ENCODE data around the gene GNAI3. TPM values are rescaled to one million over a fixed set of nuclear protein-coding genes. Genes with fewer than 3 reads are reported as not detected.
A peak's percentile ranks its signal among the peaks of the same experiment; 100 is the strongest.

Gene GNAI3
- total and polyA plus RNA-seq, 2 experiments from 2014 or later = 14.9 TPM

DNA sequence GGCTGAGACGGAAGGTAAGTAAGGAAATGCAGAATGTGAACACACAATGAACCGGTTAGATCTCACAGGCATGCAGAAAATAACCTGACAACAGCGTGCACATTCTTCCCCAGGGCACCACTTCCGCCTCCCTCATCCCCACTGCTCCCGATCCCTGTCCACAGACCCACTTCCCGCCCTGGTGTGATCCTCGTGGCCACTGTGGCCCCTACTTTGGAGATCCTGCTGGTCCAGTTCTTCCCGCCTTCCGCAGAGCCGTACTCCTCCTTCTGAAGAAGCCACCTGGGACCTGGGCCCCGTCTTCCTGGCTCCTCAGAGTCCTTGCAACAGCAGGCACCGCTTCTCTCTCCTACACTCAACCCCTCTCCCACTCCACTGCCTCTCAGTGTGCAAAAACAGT is 106.1 kb downstream of the GNAI3 start:
- Histone ChIP-seq H3K27ac (no peak overlapping the region), H3K9ac (no peak overlapping the region), H4K20me1 (ENCODE audit: insufficient read depth) (no peaks in the 10 kb centered on the region), H2AFZ (no peak overlapping the region), H3K79me2 (ENCODE audit: insufficient read depth) (no peaks in the 10 kb centered on the region), H3K9me2 (ENCODE audit: insufficient read depth) (no peaks in the 10 kb centered on the region), H3K36me3 (ENCODE audit: low read depth) (no peaks in the 10 kb centered on the region), H3K27me3 (replicated peaks; ENCODE audit: insufficient read depth) (peaks cover 15% of the 10 kb centered on the region; the same call in 1 of the 2 replicates), H3K9me3 (ENCODE audit: low read depth) (no peaks in the 10 kb centered on the region), H3F3A (ENCODE audit: insufficient read depth) (peaks cover 5% of the 10 kb centered on the region; the same call in 1 of the 2 replicates), H3K4me1 (ENCODE audit: insufficient read depth) (0 out of 2 replicates have a peak, but pooled peaks cover 8% of the 10 kb centered on the region), H3K4me3 (no peak overlapping the region), H3K4me2 (ENCODE audit: unreplicated experiment) (no peak overlapping the region)
- in situ Hi-C loops (cut with MboI) = no loop called here
- no peak for TF ChIP-seq EZH2phosphoT487 (IDR thresholded peaks at IDR 0.05; ENCODE audit: insufficient read depth, low read depth)
- no peak for TF ChIP-seq EZH2 (IDR thresholded peaks at IDR 0.05; ENCODE audit: insufficient read depth, poor library complexity, severe bottlenecking)
- no peak for DNase-seq
- WGBS, 2 experiments (ENCODE audit: low coverage in 1 of 2, low lambda C conversion rate in 2 of 2, missing lambda C conversion rate in 2 of 2) = 79 to 82% methylated on average over 12 of the region's 12 CpGs

- Histone ChIP-seq H3K4me2 (ENCODE audit: unreplicated experiment) (peak within 1 kb of the TSS; percentile 96), H3K9me3 (ENCODE audit: low read depth) (no peaks in the 10 kb centered on the region), H3K4me3 (peak within 1 kb of the TSS; percentile 84), H3F3A (ENCODE audit: insufficient read depth) (no peaks in the 10 kb centered on the region), H2AFZ (peak within 1 kb of the TSS; percentile 97), H3K27ac (peak within 1 kb of the TSS; percentile 39; the same call in 1 of the 2 replicates), H3K4me1 (ENCODE audit: insufficient read depth) (0 out of 2 replicates have a peak, but pooled peaks cover 8% of the 10 kb centered on the region), H3K27me3 (replicated peaks; ENCODE audit: insufficient read depth) (peaks cover 13% of the 10 kb centered on the region; the same call in 1 of the 2 replicates), H3K36me3 (ENCODE audit: low read depth) (no peaks in the 10 kb centered on the region), H4K20me1 (ENCODE audit: insufficient read depth) (no peaks in the 10 kb centered on the region), H3K9me2 (ENCODE audit: insufficient read depth) (no peaks in the 10 kb centered on the region), H3K79me2 (ENCODE audit: insufficient read depth) (no peaks in the 10 kb centered on the region), H3K9ac (peak within 1 kb of the TSS; percentile 78)
- 2 to 3% methylated on average over 47 to 54 of the region's 54 CpGs for WGBS, 2 experiments (ENCODE audit: low coverage in 1 of 2, low lambda C conversion rate in 2 of 2, missing lambda C conversion rate in 2 of 2)
- in situ Hi-C loops (cut with MboI) = no loop called here
- TF ChIP-seq EZH2phosphoT487 (IDR thresholded peaks at IDR 0.05; ENCODE audit: insufficient read depth, low read depth) (no peak), EZH2 (IDR thresholded peaks at IDR 0.05; ENCODE audit: insufficient read depth, poor library complexity, severe bottlenecking) (no peak)
- DNase-seq = peak; percentile 91
These were observed 107.5 kb downstream of the GNAI3 start, which contains the start of gene GSTM4 for GRCh38 chr1:109655615-109656519. GSTM4 (plus strand) TSS chr1:109656099; CDS start chr1:109656390, 291 bp downstream.

- in situ Hi-C loops (cut with MboI) = no loop called here
- Histone ChIP-seq H2AFZ (no peak overlapping the region), H3K27ac (no peak overlapping the region), H3K9ac (no peak overlapping the region), H3F3A (ENCODE audit: insufficient read depth) (no peaks in the 10 kb centered on the region), H3K9me2 (ENCODE audit: insufficient read depth) (no peaks in the 10 kb centered on the region), H3K27me3 (replicated peaks; ENCODE audit: insufficient read depth) (no peaks in the 10 kb centered on the region), H3K36me3 (ENCODE audit: low read depth) (no peaks in the 10 kb centered on the region), H3K4me3 (no peak overlapping the region), H4K20me1 (ENCODE audit: insufficient read depth) (no peaks in the 10 kb centered on the region), H3K9me3 (ENCODE audit: low read depth) (no peaks in the 10 kb centered on the region), H3K4me1 (ENCODE audit: insufficient read depth) (0 out of 2 replicates have a peak, but pooled peaks cover 8% of the 10 kb centered on the region), H3K79me2 (ENCODE audit: insufficient read depth) (no peaks in the 10 kb centered on the region), H3K4me2 (ENCODE audit: unreplicated experiment) (no peak overlapping the region)
- 92 to 93% methylated on average over 4 of the region's 4 CpGs for WGBS, 2 experiments (ENCODE audit: low coverage in 1 of 2, low lambda C conversion rate in 2 of 2, missing lambda C conversion rate in 2 of 2)
- TF ChIP-seq EZH2 (IDR thresholded peaks at IDR 0.05; ENCODE audit: insufficient read depth, poor library complexity, severe bottlenecking) (no peak), EZH2phosphoT487 (IDR thresholded peaks at IDR 0.05; ENCODE audit: insufficient read depth, low read depth) (no peak)
- no peak for DNase-seq
These were observed 109.0 kb downstream of the GNAI3 start for GRCh38 chr1:109657395-109657794.

DNA sequence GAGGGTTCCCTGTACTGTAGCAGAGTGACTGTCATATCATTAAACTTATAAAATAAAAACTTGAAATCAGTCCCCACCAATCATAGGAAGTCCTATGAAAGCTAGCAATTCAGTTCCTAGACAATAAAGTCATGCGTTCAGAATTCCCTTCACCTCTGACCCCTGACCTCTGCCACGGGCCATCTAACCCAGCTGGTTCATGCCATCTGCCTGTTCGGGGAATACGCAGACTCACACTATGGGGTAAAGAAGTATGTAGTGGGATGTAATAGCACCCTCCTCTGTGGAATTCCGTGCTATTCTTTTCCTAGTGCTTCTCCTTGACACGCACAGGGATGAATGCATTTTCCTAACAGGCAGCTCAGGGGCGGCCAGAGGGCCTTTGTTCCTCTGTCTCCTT is 109.6 kb downstream of the GNAI3 start:
- Histone ChIP-seq H3K79me2 (ENCODE audit: insufficient read depth) (no peaks in the 10 kb centered on the region), H3K9me2 (ENCODE audit: insufficient read depth) (no peaks in the 10 kb centered on the region), H3K9ac (no peak overlapping the region), H2AFZ (no peak overlapping the region), H3K36me3 (ENCODE audit: low read depth) (no peaks in the 10 kb centered on the region), H3K4me2 (ENCODE audit: unreplicated experiment) (no peak overlapping the region), H3F3A (ENCODE audit: insufficient read depth) (no peaks in the 10 kb centered on the region), H3K4me3 (no peak overlapping the region), H3K27ac (no peak overlapping the region), H3K4me1 (ENCODE audit: insufficient read depth) (0 out of 2 replicates have a peak, but pooled peaks cover 8% of the 10 kb centered on the region), H3K27me3 (replicated peaks; ENCODE audit: insufficient read depth) (no peaks in the 10 kb centered on the region), H3K9me3 (ENCODE audit: low read depth) (no peaks in the 10 kb centered on the region), H4K20me1 (ENCODE audit: insufficient read depth) (no peaks in the 10 kb centered on the region)
- DNase-seq = no peak
- WGBS, 2 experiments (ENCODE audit: low coverage in 1 of 2, low lambda C conversion rate in 2 of 2, missing lambda C conversion rate in 2 of 2) = 75 to 77% methylated on average over 7 of the region's 7 CpGs
- in situ Hi-C loops (cut with MboI) = no loop called here
- TF ChIP-seq EZH2phosphoT487 (IDR thresholded peaks at IDR 0.05; ENCODE audit: insufficient read depth, low read depth) = no peak
- TF ChIP-seq EZH2 (IDR thresholded peaks at IDR 0.05; ENCODE audit: insufficient read depth, poor library complexity, severe bottlenecking) = no peak

Measured in GM23248 (cell line).